SU-DHL-6 (cell line): ENCODE results near the gene DEFB131B.

Experiments used
- H2AFZ ChIP-seq: fragments of 200-600 bp; sonication (generic); 2 replicates; pipeline ENCODE4 v1.6.1; 2014; ENCODE audit warnings: low read depth, mild to moderate bottlenecking, moderate library complexity, mixed read lengths, antibody characterized with exemption, low read length; ENCODE audit not compliant: severe bottlenecking
- H3F3A ChIP-seq: fragments of 200-600 bp; shearing (Covaris generic); 2 replicates; pipeline ENCODE4 v1.6.0; 2016; ENCODE audit warnings: antibody characterized with exemption, mild to moderate bottlenecking; ENCODE audit not compliant: insufficient read depth
- H3K27ac ChIP-seq: fragments of 200-600 bp; sonication (generic); 2 replicates; pipeline ENCODE4 v1.5.1; 2016; ENCODE audit warnings: low read depth, mild to moderate bottlenecking, low read length, moderate library complexity, mixed read lengths
- H3K27me3 ChIP-seq: fragments of 200-600 bp; sonication (generic), shearing (Covaris generic); 2 replicates; pipeline ENCODE4 v1.6.0; 2014; ENCODE audit warnings: mild to moderate bottlenecking, low read length
- H3K36me3 ChIP-seq: fragments of 200-600 bp; sonication (generic); 2 replicates; pipeline ENCODE4 v1.6.1; 2014; ENCODE audit warnings: mild to moderate bottlenecking, low read length, mixed read lengths
- H3K4me2 ChIP-seq: fragments of 300-600, 200-600 bp; shearing (Covaris generic), sonication (generic); 2 replicates; pipeline ENCODE4 v1.6.0; 2014; ENCODE audit warnings: low read length, low read depth, mild to moderate bottlenecking; ENCODE audit not compliant: poor library complexity, severe bottlenecking
- H3K4me3 ChIP-seq: fragments of 200-600 bp; sonication (generic); 2 replicates; pipeline ENCODE4 v1.5.1; 2014; ENCODE audit warnings: antibody characterized with exemption, low read length, mild to moderate bottlenecking, mixed read lengths; ENCODE audit not compliant: insufficient read depth, poor library complexity, severe bottlenecking
- H3K79me2 ChIP-seq: fragments of 200-600 bp; sonication (generic); 2 replicates; pipeline ENCODE4 v1.6.1; 2014; ENCODE audit warnings: mild to moderate bottlenecking, low read length, moderate library complexity; ENCODE audit not compliant: insufficient read depth
- H3K9ac ChIP-seq: fragments of 200-600 bp; sonication (generic); 2 replicates; pipeline ENCODE4 v1.7.0; 2014; ENCODE audit warnings: mild to moderate bottlenecking, low read length
- H3K9me2 ChIP-seq: fragments of 200-600 bp; sonication (generic); replicated peaks from 2 replicates; pipeline ENCODE4 v1.6.1; 2014; ENCODE audit warnings: low read length; ENCODE audit not compliant: insufficient read depth
- H3K9me3 ChIP-seq: fragments of 200-600 bp; sonication (generic); 2 replicates; pipeline ENCODE4 v1.6.1; 2014; ENCODE audit warnings: low read length, mixed read lengths; ENCODE audit not compliant: insufficient read depth
- H4K20me1 ChIP-seq: fragments of 200-600 bp; sonication (generic); 2 replicates; pipeline ENCODE4 v1.6.1; 2014; ENCODE audit warnings: low read depth, mild to moderate bottlenecking, antibody characterized with exemption, low read length, moderate library complexity, mixed read lengths
- EZH2phosphoT487 ChIP-seq: fragments of 200-600 bp; sonication (generic), shearing (Covaris generic); conservative IDR thresholded peaks from 2 replicates; pipeline ENCODE4 v1.6.1; 2018; ENCODE audit warnings: mild to moderate bottlenecking, antibody characterized with exemption, low read length, moderate library complexity, mixed read lengths
- TF ChIP-seq, protein P1 (sequence below): fragments of 200-600 bp; sonication (generic); IDR thresholded peaks from one replicate; pipeline ENCODE4 v1.5.1; 2017; ENCODE audit warnings: antibody characterized with exemption, mild to moderate bottlenecking, low read length, moderate library complexity; ENCODE audit not compliant: insufficient read depth, poor library complexity, severe bottlenecking

Gene DEFB131B

DNA sequence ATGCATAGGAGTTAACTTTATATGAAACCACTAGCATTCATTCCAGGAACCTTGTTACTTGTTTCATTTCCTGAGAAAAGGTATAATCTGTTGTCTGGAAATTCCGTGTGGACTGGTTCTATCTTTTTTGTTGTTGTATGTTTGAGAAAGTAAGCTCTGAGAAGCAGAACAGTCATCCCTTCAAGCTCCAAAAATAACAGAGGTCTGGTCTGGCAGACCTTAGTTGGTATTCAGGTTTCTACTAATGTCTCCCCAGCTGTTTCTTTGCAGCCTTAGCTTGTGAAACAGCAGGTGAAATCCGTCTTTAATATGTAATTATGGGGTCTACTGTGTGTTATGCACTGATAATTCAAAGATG is 53.0 kb downstream of the DEFB131B start:
- Histone ChIP-seq H3K27ac (no peak overlapping the region), H4K20me1 (no peaks in the 10 kb centered on the region), H3F3A (0 out of 2 replicates have a peak, but pooled peaks cover 1% of the 10 kb centered on the region), H3K4me3 (no peak overlapping the region), H3K9ac (no peak overlapping the region), H3K27me3 (no peaks in the 10 kb centered on the region), H3K4me2 (peak overlapping the region; percentile 17), H3K9me2 (no peaks in the 10 kb centered on the region), H3K9me3 (no peaks in the 10 kb centered on the region), H3K79me2 (peaks cover 77% of the 10 kb centered on the region), H3K36me3 (no peaks in the 10 kb centered on the region), H2AFZ (no peak overlapping the region)
- TF ChIP-seq, protein P1, sequence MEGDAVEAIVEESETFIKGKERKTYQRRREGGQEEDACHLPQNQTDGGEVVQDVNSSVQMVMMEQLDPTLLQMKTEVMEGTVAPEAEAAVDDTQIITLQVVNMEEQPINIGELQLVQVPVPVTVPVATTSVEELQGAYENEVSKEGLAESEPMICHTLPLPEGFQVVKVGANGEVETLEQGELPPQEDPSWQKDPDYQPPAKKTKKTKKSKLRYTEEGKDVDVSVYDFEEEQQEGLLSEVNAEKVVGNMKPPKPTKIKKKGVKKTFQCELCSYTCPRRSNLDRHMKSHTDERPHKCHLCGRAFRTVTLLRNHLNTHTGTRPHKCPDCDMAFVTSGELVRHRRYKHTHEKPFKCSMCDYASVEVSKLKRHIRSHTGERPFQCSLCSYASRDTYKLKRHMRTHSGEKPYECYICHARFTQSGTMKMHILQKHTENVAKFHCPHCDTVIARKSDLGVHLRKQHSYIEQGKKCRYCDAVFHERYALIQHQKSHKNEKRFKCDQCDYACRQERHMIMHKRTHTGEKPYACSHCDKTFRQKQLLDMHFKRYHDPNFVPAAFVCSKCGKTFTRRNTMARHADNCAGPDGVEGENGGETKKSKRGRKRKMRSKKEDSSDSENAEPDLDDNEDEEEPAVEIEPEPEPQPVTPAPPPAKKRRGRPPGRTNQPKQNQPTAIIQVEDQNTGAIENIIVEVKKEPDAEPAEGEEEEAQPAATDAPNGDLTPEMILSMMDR, result no peak
- TF ChIP-seq EZH2phosphoT487, result no peak

DNA sequence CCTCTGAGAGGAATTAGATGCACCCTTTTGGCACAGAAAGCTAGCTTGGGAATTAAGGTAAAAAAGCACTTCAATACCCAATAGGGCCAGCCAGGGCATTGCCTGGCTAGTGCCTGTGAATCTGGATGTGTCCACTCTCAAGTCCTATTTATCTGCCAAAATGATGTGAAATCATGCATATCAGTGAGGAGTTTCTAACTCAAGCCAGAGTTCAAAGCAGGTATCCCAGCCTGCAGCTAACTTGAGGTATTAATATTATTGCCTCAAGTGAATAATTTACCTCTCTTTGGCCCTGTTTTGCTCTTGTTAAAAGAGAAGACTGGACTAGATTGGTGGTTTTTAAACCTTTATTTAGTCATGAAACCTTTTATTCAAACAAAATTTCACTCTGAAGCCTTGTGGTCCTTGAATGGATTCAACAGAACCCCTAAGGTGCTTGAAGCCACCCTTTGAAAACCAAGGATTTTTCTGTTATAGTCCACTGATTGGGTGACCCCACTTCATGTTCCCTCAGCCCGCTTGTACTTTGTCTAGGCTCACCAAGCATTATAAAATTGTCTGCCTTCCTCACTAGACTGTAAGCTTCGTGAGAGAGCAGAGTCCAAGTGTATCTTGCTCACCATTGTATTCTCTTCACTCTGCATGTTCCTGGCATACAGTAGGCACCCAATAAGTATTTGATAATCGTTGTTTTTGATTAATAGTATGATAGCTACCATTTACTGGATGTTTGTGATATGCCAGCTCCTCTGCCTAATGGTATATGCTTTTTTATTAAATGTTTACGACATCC is 55.1 kb downstream of the DEFB131B start:
- H2AFZ ChIP-seq, result no peak overlapping the region
- H3K27ac ChIP-seq, result no peak overlapping the region
- TF ChIP-seq, protein P1, result no peak
- TF ChIP-seq EZH2phosphoT487, result no peak
- H3K27me3 ChIP-seq, result no peaks in the 10 kb centered on the region
- H3K79me2 ChIP-seq, result peaks cover 68% of the 10 kb centered on the region
- H3K9ac ChIP-seq, result no peak overlapping the region
- H3K9me3 ChIP-seq, result no peaks in the 10 kb centered on the region
- H4K20me1 ChIP-seq, result no peaks in the 10 kb centered on the region
- no peaks in the 10 kb centered on the region for H3K9me2 ChIP-seq
- H3K4me2 ChIP-seq, result no peak overlapping the region
- H3F3A ChIP-seq, result no peaks in the 10 kb centered on the region
- H3K4me3 ChIP-seq, result no peak overlapping the region
- no peaks in the 10 kb centered on the region for H3K36me3 ChIP-seq
